ACC112 (cell line): ENCODE measurements around the gene ITGB6.

Source experiments
- H2AFZ ChIP-seq: fragments of 200-600 bp; sonication (generic); one replicate; pipeline ENCODE4 v1.6.0; 2017; ENCODE audit warnings: antibody characterized with exemption, low read length; ENCODE audit not compliant: unreplicated experiment
- H3K27ac ChIP-seq: fragments of 200-600 bp; sonication (generic); 2 replicates; pipeline ENCODE4 v1.5.1; 2014; ENCODE audit warnings: low read depth, mild to moderate bottlenecking, antibody characterized with exemption, low read length, moderate library complexity
- H3K27me3 ChIP-seq: fragments of 200-600 bp; sonication (generic); 2 replicates; pipeline ENCODE4 v1.6.1; 2014; ENCODE audit warnings: mild to moderate bottlenecking, antibody characterized with exemption, low read length, moderate library complexity, mixed read lengths; ENCODE audit not compliant: insufficient read depth
- H3K36me3 ChIP-seq: fragments of 200-600 bp; sonication (generic); 2 replicates; pipeline ENCODE4 v1.6.1; 2016; ENCODE audit warnings: mild to moderate bottlenecking, antibody characterized with exemption, low read length, moderate library complexity, mixed read lengths; ENCODE audit not compliant: insufficient read depth
- H3K4me1 ChIP-seq: fragments of 200-600 bp; sonication (generic); one replicate; pipeline ENCODE4 v1.6.1; 2016; ENCODE audit warnings: low read length, mixed read lengths; ENCODE audit not compliant: insufficient read depth, unreplicated experiment, control insufficient read depth
- H3K4me3 ChIP-seq: fragments of 200-600 bp; sonication (generic); 2 replicates; pipeline ENCODE4 v1.5.1; 2014; ENCODE audit warnings: mild to moderate bottlenecking, low read depth, low read length
- H3K79me2 ChIP-seq: fragments of 200-600 bp; sonication (generic); one replicate; pipeline ENCODE4 v1.6.0; 2016; ENCODE audit warnings: low read length; ENCODE audit not compliant: control insufficient read depth, unreplicated experiment, insufficient read depth

ITGB6 gene

GRCh38 chr2:160087854-160088745 lies 112.0 kb downstream of the ITGB6 start:
- no peak overlapping the region for H3K4me3 ChIP-seq
- no peak overlapping the region for H3K27ac ChIP-seq
- no peaks in the 10 kb centered on the region for H3K36me3 ChIP-seq
- no peaks in the 10 kb centered on the region for H3K79me2 ChIP-seq
- no peak overlapping the region for H2AFZ ChIP-seq
- no peaks in the 10 kb centered on the region for H3K27me3 ChIP-seq
- peaks cover 11% of the 10 kb centered on the region for H3K4me1 ChIP-seq

- no peaks in the 10 kb centered on the region for H3K4me1 ChIP-seq
- H3K4me3 ChIP-seq: no peak overlapping the region
- no peaks in the 10 kb centered on the region for H3K36me3 ChIP-seq
- no peaks in the 10 kb centered on the region for H3K79me2 ChIP-seq
- no peak overlapping the region for H2AFZ ChIP-seq
- no peaks in the 10 kb centered on the region for H3K27me3 ChIP-seq
- no peak overlapping the region for H3K27ac ChIP-seq
Measured at GRCh38 chr2:160085662-160086061, 114.4 kb downstream of the ITGB6 start.

- no peaks in the 10 kb centered on the region for H3K36me3 ChIP-seq
- no peak overlapping the region for H3K4me3 ChIP-seq
- H3K27me3 ChIP-seq: no peaks in the 10 kb centered on the region
- no peak overlapping the region for H2AFZ ChIP-seq
- H3K79me2 ChIP-seq: no peaks in the 10 kb centered on the region
- no peak overlapping the region for H3K27ac ChIP-seq
- H3K4me1 ChIP-seq: peaks cover 24% of the 10 kb centered on the region
Measured at GRCh38 chr2:160077912-160078810, 121.9 kb downstream of the ITGB6 start.

- H3K4me3 ChIP-seq: no peak overlapping the region
- H3K27ac ChIP-seq: no peak overlapping the region
- no peaks in the 10 kb centered on the region for H3K27me3 ChIP-seq
- peaks cover 24% of the 10 kb centered on the region for H3K4me1 ChIP-seq
- H2AFZ ChIP-seq: no peak overlapping the region
- H3K79me2 ChIP-seq: no peaks in the 10 kb centered on the region
- H3K36me3 ChIP-seq: no peaks in the 10 kb centered on the region
Measured at GRCh38 chr2:160076914-160077313, 123.2 kb downstream of the ITGB6 start.

DNA sequence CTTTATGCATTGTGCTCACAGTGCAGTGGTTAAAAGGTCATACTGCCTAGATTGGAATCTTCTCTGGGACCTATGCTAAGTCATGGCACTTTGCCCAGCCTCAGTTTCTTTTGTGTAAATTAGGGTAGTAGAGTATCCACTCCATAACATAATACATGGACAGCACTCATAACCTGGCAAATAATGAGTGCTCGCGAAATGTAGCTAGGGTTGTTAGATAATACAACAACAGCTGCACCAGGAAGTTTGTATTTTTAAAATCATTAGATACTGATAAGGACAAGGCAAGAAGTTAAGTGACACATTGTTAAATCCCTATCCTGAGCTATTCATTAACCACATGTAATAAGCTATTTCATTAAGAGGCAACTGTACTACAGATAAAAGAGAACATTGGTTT lies 123.8 kb downstream of the ITGB6 start:
- no peak overlapping the region for H3K4me3 ChIP-seq
- no peaks in the 10 kb centered on the region for H3K27me3 ChIP-seq
- no peaks in the 10 kb centered on the region for H3K79me2 ChIP-seq
- no peak overlapping the region for H2AFZ ChIP-seq
- H3K36me3 ChIP-seq: no peaks in the 10 kb centered on the region
- peaks cover 24% of the 10 kb centered on the region for H3K4me1 ChIP-seq
- no peak overlapping the region for H3K27ac ChIP-seq

- H3K27me3 ChIP-seq: no peaks in the 10 kb centered on the region
- peaks cover 24% of the 10 kb centered on the region for H3K4me1 ChIP-seq
- H3K4me3 ChIP-seq: peak overlapping the region; percentile 25; the same call in 1 of the 2 replicates
- H2AFZ ChIP-seq: no peak overlapping the region
- H3K36me3 ChIP-seq: no peaks in the 10 kb centered on the region
- no peaks in the 10 kb centered on the region for H3K79me2 ChIP-seq
- H3K27ac ChIP-seq: peak overlapping the region; percentile 60
Measured at GRCh38 chr2:160075171-160075570, 124.9 kb downstream of the ITGB6 start.

- no peak overlapping the region for H2AFZ ChIP-seq
- H3K27ac ChIP-seq: no peak overlapping the region
- no peak overlapping the region for H3K4me3 ChIP-seq
- no peaks in the 10 kb centered on the region for H3K27me3 ChIP-seq
- H3K36me3 ChIP-seq: peaks cover 4% of the 10 kb centered on the region; the same call in 1 of the 2 replicates
- H3K4me1 ChIP-seq: peaks cover 24% of the 10 kb centered on the region
- H3K79me2 ChIP-seq: no peaks in the 10 kb centered on the region
Measured at GRCh38 chr2:160073284-160073888, 126.7 kb downstream of the ITGB6 start.

GRCh38 chr2:160068906-160069305 lies 131.2 kb downstream of the ITGB6 start:
- Histone ChIP-seq H3K4me1 (no peaks in the 10 kb centered on the region), H2AFZ (no peak overlapping the region), H3K79me2 (no peaks in the 10 kb centered on the region), H3K27ac (no peak overlapping the region), H3K36me3 (peaks cover 4% of the 10 kb centered on the region; the same call in 1 of the 2 replicates), H3K27me3 (no peaks in the 10 kb centered on the region), H3K4me3 (no peak overlapping the region)

DNA sequence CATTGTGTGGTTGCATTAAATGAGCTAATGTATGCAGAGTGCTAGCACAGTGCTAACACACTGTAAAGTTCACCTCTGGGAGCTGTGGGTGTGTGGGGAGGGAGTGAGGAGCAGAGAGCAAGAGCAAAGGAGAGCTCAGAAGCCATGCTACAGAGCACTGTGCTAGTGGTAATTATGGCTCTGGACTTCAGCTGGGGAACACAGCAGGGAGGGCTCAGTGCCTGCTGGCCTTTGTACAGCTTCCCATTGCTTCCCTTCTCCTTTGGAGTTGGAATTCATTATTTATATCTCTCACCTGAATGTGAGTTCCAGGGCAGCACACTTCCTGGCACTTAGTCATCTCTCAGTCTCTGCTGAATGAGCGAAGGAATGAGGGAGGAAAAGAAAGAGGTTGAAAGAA lies 135.2 kb downstream of the ITGB6 start:
- no peak overlapping the region for H3K27ac ChIP-seq
- peaks cover 3% of the 10 kb centered on the region for H3K4me1 ChIP-seq
- peaks cover 4% of the 10 kb centered on the region; the same call in 1 of the 2 replicates for H3K36me3 ChIP-seq
- peaks cover 5% of the 10 kb centered on the region for H3K79me2 ChIP-seq
- H2AFZ ChIP-seq: no peak overlapping the region
- H3K27me3 ChIP-seq: no peaks in the 10 kb centered on the region
- no peak overlapping the region for H3K4me3 ChIP-seq

DNA sequence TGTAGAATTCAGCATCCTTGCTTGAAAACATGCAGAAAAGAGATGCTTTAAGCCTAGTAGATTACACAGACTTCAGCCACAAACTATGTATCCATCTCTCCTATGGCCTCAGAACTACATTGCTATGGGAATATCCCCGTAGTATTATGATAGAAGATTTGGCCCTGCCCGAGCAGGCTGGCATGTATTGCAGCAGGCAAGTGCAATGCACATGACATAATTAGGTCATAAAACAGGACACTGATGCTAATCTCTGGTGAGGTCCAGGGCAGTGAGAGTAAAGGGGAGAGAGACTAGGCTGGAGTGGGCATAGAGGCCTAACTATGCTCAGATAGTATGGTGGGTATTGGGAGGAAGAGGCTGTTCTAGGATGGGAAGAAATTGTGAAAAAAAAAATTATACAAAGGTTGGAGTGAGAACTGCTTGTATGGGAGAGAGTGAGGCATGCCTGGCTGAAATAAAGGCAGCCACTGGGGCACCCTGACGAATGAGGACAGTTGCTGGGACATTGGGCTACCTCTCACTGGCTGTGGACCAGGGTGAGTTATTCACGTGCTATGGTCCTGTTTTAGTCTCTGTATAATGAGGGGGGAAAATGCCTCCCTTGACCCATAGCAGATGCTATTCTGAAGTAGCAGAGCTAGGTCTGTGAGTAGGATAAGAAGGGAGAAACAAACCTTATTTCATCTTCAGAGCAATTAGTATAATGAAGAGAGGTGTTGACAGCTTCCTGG lies 136.0 kb downstream of the ITGB6 start:
- Histone ChIP-seq H3K79me2 (peaks cover 8% of the 10 kb centered on the region), H3K27ac (no peak overlapping the region)

More for the DNA sequence above, 136.0 kb downstream of the ITGB6 start:
- Histone ChIP-seq H3K27me3 (no peaks in the 10 kb centered on the region), H2AFZ (no peak overlapping the region), H3K36me3 (no peaks in the 10 kb centered on the region; the same call in 1 of the 2 replicates), H3K4me1 (peaks cover 3% of the 10 kb centered on the region), H3K4me3 (no peak overlapping the region)
